ENCODE data around the gene OSBPL9. TPM values are rescaled to one million over a fixed set of nuclear protein-coding genes. Genes with fewer than 3 reads are reported as not detected.
A peak's percentile ranks its signal among the peaks of the same experiment; 100 is the strongest.

OSBPL9 gene
- total RNA-seq, 5 donors from 2014 or later (not counting 1 experiment from before 2014, with no cell fraction given): 39.8 to 50.7 (median 43.4) TPM

- Histone ChIP-seq H3K27me3 (replicated peaks in 1 of 2; ENCODE audit: control insufficient read depth in 2 of 2, extremely low read depth in 1 of 2, insufficient read depth in 2 of 2, low read length in 1 of 2) (no peaks in the 10 kb centered on the region), H3K27ac (ENCODE audit: low read length) (no peak overlapping the region), H3K36me3 (ENCODE audit: control insufficient read depth in 2 of 2, extremely low read depth in 1 of 2, insufficient read depth in 1 of 2, low read length in 1 of 2) (no peaks in the 10 kb centered on the region), H3K9me3 (no peaks in the 10 kb centered on the region), H3K4me1 (ENCODE audit: control insufficient read depth in 1 of 2, extremely low read depth in 1 of 2, insufficient read depth in 2 of 2, low read length in 2 of 2) (peaks cover 0 to 2% of the 10 kb centered on the region in 2 experiments), H3K4me3 (ENCODE audit: control insufficient read depth in 1 of 2, extremely low read depth in 1 of 2, low read length in 1 of 2) (no peak overlapping the region)
- Mint-ChIP-seq H3K9me3 (no peaks in the 10 kb centered on the region), H3K4me3 (no peak overlapping the region), H3K4me1 (peaks cover 52 to 66% (median 53%) of the 10 kb centered on the region in 3 donors), H3K27ac (no peak overlapping the region), H3K36me3 (peaks cover 7% of the 10 kb centered on the region), H3K27me3 (no peaks in the 10 kb centered on the region)
- ChIA-PET CTCF (interaction anchor here in 1 of 2 donors (0.7 kb wide), 1 partner anchor 9 kb away, joined by 4 read pairs; no protein-coding TSS in a partner anchor), POLR2A (no interaction called here)
- WGBS (ENCODE audit: insufficient coverage): 100% methylated on average over 1 of the region's 2 CpGs
- DNase-seq (no peak), ATAC-seq (replicated peaks in 1 of 4) (no peak)
Measured at GRCh38 chr1:51623025-51623424, 6.1 kb downstream of the OSBPL9 start.

GRCh38 chr1:51623450-51623849 is 6.6 kb downstream of the OSBPL9 start:
- H3K4me1 ChIP-seq (ENCODE audit: control insufficient read depth in 1 of 2, extremely low read depth in 1 of 2, insufficient read depth in 2 of 2, low read length in 2 of 2): no peaks in the 10 kb centered on the region
- Mint-ChIP-seq H3K27me3 (no peaks in the 10 kb centered on the region), H3K27ac (no peak overlapping the region), H3K9me3 (no peaks in the 10 kb centered on the region), H3K4me1 (peaks cover 49 to 63% (median 49%) of the 10 kb centered on the region in 3 donors), H3K4me3 (no peak overlapping the region), H3K36me3 (peaks cover 7% of the 10 kb centered on the region)
- H3K36me3 ChIP-seq (ENCODE audit: control insufficient read depth in 2 of 2, extremely low read depth in 1 of 2, insufficient read depth in 1 of 2, low read length in 1 of 2): no peaks in the 10 kb centered on the region
- no peaks in the 10 kb centered on the region for H3K27me3 ChIP-seq (replicated peaks in 1 of 2; ENCODE audit: control insufficient read depth in 2 of 2, extremely low read depth in 1 of 2, insufficient read depth in 2 of 2, low read length in 1 of 2)
- H3K4me3 ChIP-seq (ENCODE audit: control insufficient read depth in 1 of 2, extremely low read depth in 1 of 2, low read length in 1 of 2): no peak overlapping the region
- H3K27ac ChIP-seq (ENCODE audit: low read length): no peak overlapping the region
- DNase-seq (no peak), ATAC-seq (replicated peaks in 1 of 4) (no peak)
- no peaks in the 10 kb centered on the region for H3K9me3 ChIP-seq
- CTCF ChIA-PET: interaction anchor here in 1 of 2 donors (0.7 kb wide), 1 partner anchor 9 kb away, joined by 4 read pairs; no protein-coding TSS in a partner anchor
- WGBS (ENCODE audit: insufficient coverage): no CpG with 5 or more reads among the region's 1 CpG
- POLR2A ChIA-PET: no interaction called here

- Histone ChIP-seq H3K27me3 (replicated peaks in 1 of 2; ENCODE audit: control insufficient read depth in 2 of 2, extremely low read depth in 1 of 2, insufficient read depth in 2 of 2, low read length in 1 of 2) (no peaks in the 10 kb centered on the region), H3K4me1 (ENCODE audit: control insufficient read depth in 1 of 2, extremely low read depth in 1 of 2, insufficient read depth in 2 of 2, low read length in 2 of 2) (no peaks in the 10 kb centered on the region), H3K36me3 (ENCODE audit: control insufficient read depth in 2 of 2, extremely low read depth in 1 of 2, insufficient read depth in 1 of 2, low read length in 1 of 2) (no peaks in the 10 kb centered on the region), H3K9me3 (no peaks in the 10 kb centered on the region), H3K27ac (ENCODE audit: low read length) (no peak overlapping the region), H3K4me3 (ENCODE audit: control insufficient read depth in 1 of 2, extremely low read depth in 1 of 2, low read length in 1 of 2) (no peak overlapping the region)
- peaks cover 11% of the 10 kb centered on the region for H3K36me3 Mint-ChIP-seq
- ChIA-PET POLR2A (no interaction called here), CTCF (no interaction called here)
- peaks cover 47 to 61% (median 48%) of the 10 kb centered on the region in 3 donors for H3K4me1 Mint-ChIP-seq
- H3K27me3 Mint-ChIP-seq: no peaks in the 10 kb centered on the region
- WGBS (ENCODE audit: insufficient coverage): no CpG with 5 or more reads among the region's 1 CpG
- DNase-seq: no peak
- no peak for ATAC-seq (replicated peaks in 1 of 4)
- no peak overlapping the region for H3K27ac Mint-ChIP-seq
- H3K9me3 Mint-ChIP-seq: no peaks in the 10 kb centered on the region
- H3K4me3 Mint-ChIP-seq: no peak overlapping the region
Measured at GRCh38 chr1:51624855-51625254, 8.0 kb downstream of the OSBPL9 start.

GRCh38 chr1:51627672-51628071 is 10.8 kb downstream of the OSBPL9 start:
- H3K4me1 Mint-ChIP-seq: peaks cover 40 to 50% (median 44%) of the 10 kb centered on the region in 3 donors
- Histone ChIP-seq H3K36me3 (ENCODE audit: control insufficient read depth in 2 of 2, extremely low read depth in 1 of 2, insufficient read depth in 1 of 2, low read length in 1 of 2) (no peaks in the 10 kb centered on the region), H3K27me3 (replicated peaks in 1 of 2; ENCODE audit: control insufficient read depth in 2 of 2, extremely low read depth in 1 of 2, insufficient read depth in 2 of 2, low read length in 1 of 2) (no peaks in the 10 kb centered on the region), H3K4me3 (ENCODE audit: control insufficient read depth in 1 of 2, extremely low read depth in 1 of 2, low read length in 1 of 2) (no peak overlapping the region), H3K9me3 (no peaks in the 10 kb centered on the region), H3K27ac (ENCODE audit: low read length) (no peak overlapping the region), H3K4me1 (ENCODE audit: control insufficient read depth in 1 of 2, extremely low read depth in 1 of 2, insufficient read depth in 2 of 2, low read length in 2 of 2) (peaks cover 0 to 2% of the 10 kb centered on the region in 2 experiments)
- CTCF ChIA-PET: interaction anchor here (1.7 kb wide), 2 partner anchors 141 to 142 kb away, joined by 6 to 10 read pairs; no protein-coding TSS in a partner anchor
- no peak for ATAC-seq (replicated peaks in 1 of 4)
- peak in 1 of 35 experiments; percentile 25 for DNase-seq
- no CpG with 5 or more reads among the region's 2 CpGs for WGBS (ENCODE audit: insufficient coverage)
- H3K36me3 Mint-ChIP-seq: peaks cover 19% of the 10 kb centered on the region
- POLR2A ChIA-PET: interaction anchor here (0.6 to 0.7 kb wide), 2 partner anchors 148 to 425 kb away, joined by 4 to 5 read pairs; no protein-coding TSS in a partner anchor
- no peak overlapping the region for H3K27ac Mint-ChIP-seq
- H3K4me3 Mint-ChIP-seq: no peak overlapping the region
- no peaks in the 10 kb centered on the region for H3K27me3 Mint-ChIP-seq
- H3K9me3 Mint-ChIP-seq: no peaks in the 10 kb centered on the region

- no peak for ATAC-seq (replicated peaks in 1 of 4)
- POLR2A ChIA-PET: interaction anchor here in 1 of 2 donors (0.7 kb wide), 1 partner anchor 420 kb away, joined by 8 read pairs; no protein-coding TSS in a partner anchor
Measured at GRCh38 chr1:51628715-51629590, 12.1 kb downstream of the OSBPL9 start.

GRCh38 chr1:51629918-51630317 is 13.0 kb downstream of the OSBPL9 start:
- Mint-ChIP-seq H3K4me1 (peaks cover 42 to 50% (median 45%) of the 10 kb centered on the region in 3 donors), H3K27me3 (no peaks in the 10 kb centered on the region), H3K4me3 (no peak overlapping the region), H3K27ac (no peak overlapping the region), H3K9me3 (no peaks in the 10 kb centered on the region), H3K36me3 (peaks cover 28% of the 10 kb centered on the region)
- WGBS (ENCODE audit: insufficient coverage): no CpG with 5 or more reads among the region's 4 CpGs
- no peaks in the 10 kb centered on the region for H3K9me3 ChIP-seq
- H3K4me3 ChIP-seq (ENCODE audit: control insufficient read depth in 1 of 2, extremely low read depth in 1 of 2, low read length in 1 of 2): no peak overlapping the region
- no peak overlapping the region for H3K27ac ChIP-seq (ENCODE audit: low read length)
- H3K27me3 ChIP-seq (replicated peaks in 1 of 2; ENCODE audit: control insufficient read depth in 2 of 2, extremely low read depth in 1 of 2, insufficient read depth in 2 of 2, low read length in 1 of 2): no peaks in the 10 kb centered on the region
- peaks cover 0 to 2% of the 10 kb centered on the region in 2 experiments for H3K4me1 ChIP-seq (ENCODE audit: control insufficient read depth in 1 of 2, extremely low read depth in 1 of 2, insufficient read depth in 2 of 2, low read length in 2 of 2)
- no peak for DNase-seq
- CTCF ChIA-PET: interaction anchor here in 1 of 2 donors (0.9 kb wide), 1 partner anchor 139 kb away, joined by 3 read pairs; no protein-coding TSS in a partner anchor
- POLR2A ChIA-PET: interaction anchor here in 1 of 2 donors (0.6 kb wide), 1 partner anchor 11 kb away, joined by 3 read pairs; no protein-coding TSS in a partner anchor
- no peak for ATAC-seq (replicated peaks in 1 of 4)
- no peaks in the 10 kb centered on the region for H3K36me3 ChIP-seq (ENCODE audit: control insufficient read depth in 2 of 2, extremely low read depth in 1 of 2, insufficient read depth in 1 of 2, low read length in 1 of 2)

More at GRCh38 chr1:51628715-51629590, 12.1 kb downstream of the OSBPL9 start:
- H3K4me3 Mint-ChIP-seq: no peak overlapping the region
- Histone ChIP-seq H3K27ac (ENCODE audit: low read length) (no peak overlapping the region), H3K27me3 (replicated peaks in 1 of 2; ENCODE audit: control insufficient read depth in 2 of 2, extremely low read depth in 1 of 2, insufficient read depth in 2 of 2, low read length in 1 of 2) (no peaks in the 10 kb centered on the region), H3K4me3 (ENCODE audit: control insufficient read depth in 1 of 2, extremely low read depth in 1 of 2, low read length in 1 of 2) (no peak overlapping the region), H3K9me3 (no peaks in the 10 kb centered on the region), H3K4me1 (ENCODE audit: control insufficient read depth in 1 of 2, extremely low read depth in 1 of 2, insufficient read depth in 2 of 2, low read length in 2 of 2) (peaks cover 0 to 2% of the 10 kb centered on the region in 2 experiments), H3K36me3 (ENCODE audit: control insufficient read depth in 2 of 2, extremely low read depth in 1 of 2, insufficient read depth in 1 of 2, low read length in 1 of 2) (no peaks in the 10 kb centered on the region)
- H3K9me3 Mint-ChIP-seq: no peaks in the 10 kb centered on the region
- CTCF ChIA-PET: interaction anchor here (1.7 kb wide), 2 partner anchors 140 to 141 kb away, joined by 6 to 10 read pairs; no protein-coding TSS in a partner anchor
- no peak for DNase-seq
- no peaks in the 10 kb centered on the region for H3K27me3 Mint-ChIP-seq
- peaks cover 20% of the 10 kb centered on the region for H3K36me3 Mint-ChIP-seq
- peaks cover 36 to 45% (median 39%) of the 10 kb centered on the region in 3 donors for H3K4me1 Mint-ChIP-seq
- H3K27ac Mint-ChIP-seq: no peak overlapping the region
- WGBS (ENCODE audit: insufficient coverage): 93% methylated on average over 6 of the region's 8 CpGs
